ENCODE results near the gene RALGAPA2.
"Not testable (repeated sequence)": the region's sequence is repeated elsewhere in the genome, so short reads cannot be mapped to it uniquely, and the experiment has no call there.

RALGAPA2 gene

DNA sequence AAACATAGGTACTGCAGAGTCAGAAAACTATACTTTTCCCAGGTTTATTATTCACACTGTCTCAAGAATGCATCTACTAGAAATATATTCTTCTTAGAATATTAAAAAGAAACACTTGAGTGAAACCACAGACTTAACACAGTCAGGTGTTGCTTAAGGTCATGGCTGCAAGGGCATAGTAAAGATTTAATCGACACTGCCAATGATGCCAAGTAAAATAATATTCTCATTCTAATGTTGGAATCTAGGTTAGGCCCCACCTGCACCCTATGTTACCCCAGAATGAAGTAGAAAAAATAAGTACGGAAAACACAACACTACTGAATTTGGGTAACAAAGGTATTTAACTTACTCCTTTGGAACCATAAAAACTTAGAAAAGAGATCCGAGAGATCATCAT lies 155.0 kb downstream of the RALGAPA2 start:
- DNase-seq, result no peak
- in situ Hi-C loops (cut with MboI; ENCODE audit: low pct_unique_long_range_greater_than_20kb, low sequenced_read_pairs), result no loop called here

- no peak for DNase-seq
- in situ Hi-C loops (cut with MboI; ENCODE audit: low pct_unique_long_range_greater_than_20kb, low sequenced_read_pairs), result no loop called here
Measured at GRCh38 chr20:20555838-20556237, 156.6 kb downstream of the RALGAPA2 start.

- in situ Hi-C loops (cut with MboI; ENCODE audit: low pct_unique_long_range_greater_than_20kb, low sequenced_read_pairs), result no loop called here
- no peak for DNase-seq
Measured at GRCh38 chr20:20554951-20555350, 157.5 kb downstream of the RALGAPA2 start.

GRCh38 chr20:20553541-20553940 lies 158.9 kb downstream of the RALGAPA2 start:
- no peak for DNase-seq
- in situ Hi-C loops (cut with MboI; ENCODE audit: low pct_unique_long_range_greater_than_20kb, low sequenced_read_pairs), result no loop called here

- DNase-seq, result no peak
- in situ Hi-C loops (cut with MboI; ENCODE audit: low pct_unique_long_range_greater_than_20kb, low sequenced_read_pairs), result no loop called here
Measured at GRCh38 chr20:20552076-20552475, 160.4 kb downstream of the RALGAPA2 start.

GRCh38 chr20:20551409-20551808 lies 161.0 kb downstream of the RALGAPA2 start:
- no peak for DNase-seq
- in situ Hi-C loops (cut with MboI; ENCODE audit: low pct_unique_long_range_greater_than_20kb, low sequenced_read_pairs), result no loop called here

DNA sequence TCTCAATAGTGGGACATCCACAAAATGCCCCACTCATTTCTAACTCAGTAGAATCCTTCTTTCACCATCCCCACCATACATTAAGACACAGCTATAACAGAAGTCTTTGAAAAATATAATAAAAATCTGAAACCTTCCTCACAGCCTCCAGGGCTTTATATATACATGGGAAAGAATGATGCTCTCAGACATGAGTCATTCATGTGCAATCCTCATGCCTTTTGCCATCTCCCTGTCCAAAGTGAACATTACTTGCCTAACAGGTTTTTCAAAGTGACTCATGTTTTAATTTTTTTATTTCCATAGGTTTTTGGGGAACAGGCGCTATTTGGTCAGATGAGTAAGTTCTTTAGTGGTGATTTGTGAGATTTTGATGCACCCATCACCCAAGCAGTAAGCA lies 162.7 kb downstream of the RALGAPA2 start:
- DNase-seq, result no peak
- in situ Hi-C loops (cut with MboI; ENCODE audit: low pct_unique_long_range_greater_than_20kb, low sequenced_read_pairs), result no loop called here

DNA sequence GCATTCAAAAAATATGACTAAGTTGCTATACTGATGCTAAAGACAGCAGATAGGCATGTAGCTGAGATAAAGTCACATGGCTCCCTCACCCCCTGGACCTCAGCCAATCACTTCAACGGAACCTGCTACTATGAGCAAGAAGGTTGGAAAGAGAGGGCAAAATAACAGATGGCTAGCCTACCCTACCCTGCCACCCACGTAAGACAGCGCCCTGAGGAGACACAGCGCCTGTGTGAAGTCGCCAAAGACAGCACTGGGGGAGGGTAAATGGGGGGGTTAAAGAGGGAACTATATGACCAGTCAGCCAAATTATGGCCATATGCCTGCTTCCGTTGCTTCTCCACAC lies 163.2 kb downstream of the RALGAPA2 start:
- no peak for DNase-seq
- in situ Hi-C loops (cut with MboI; ENCODE audit: low pct_unique_long_range_greater_than_20kb, low sequenced_read_pairs), result no loop called here

GRCh38 chr20:20548527-20549266 lies 163.7 kb downstream of the RALGAPA2 start:
- in situ Hi-C loops (cut with MboI; ENCODE audit: low pct_unique_long_range_greater_than_20kb, low sequenced_read_pairs), result no loop called here
- no peak for DNase-seq

- DNase-seq, result no peak
- in situ Hi-C loops (cut with MboI; ENCODE audit: low pct_unique_long_range_greater_than_20kb, low sequenced_read_pairs), result no loop called here
Measured at GRCh38 chr20:20547876-20548266, 164.6 kb downstream of the RALGAPA2 start.

DNA sequence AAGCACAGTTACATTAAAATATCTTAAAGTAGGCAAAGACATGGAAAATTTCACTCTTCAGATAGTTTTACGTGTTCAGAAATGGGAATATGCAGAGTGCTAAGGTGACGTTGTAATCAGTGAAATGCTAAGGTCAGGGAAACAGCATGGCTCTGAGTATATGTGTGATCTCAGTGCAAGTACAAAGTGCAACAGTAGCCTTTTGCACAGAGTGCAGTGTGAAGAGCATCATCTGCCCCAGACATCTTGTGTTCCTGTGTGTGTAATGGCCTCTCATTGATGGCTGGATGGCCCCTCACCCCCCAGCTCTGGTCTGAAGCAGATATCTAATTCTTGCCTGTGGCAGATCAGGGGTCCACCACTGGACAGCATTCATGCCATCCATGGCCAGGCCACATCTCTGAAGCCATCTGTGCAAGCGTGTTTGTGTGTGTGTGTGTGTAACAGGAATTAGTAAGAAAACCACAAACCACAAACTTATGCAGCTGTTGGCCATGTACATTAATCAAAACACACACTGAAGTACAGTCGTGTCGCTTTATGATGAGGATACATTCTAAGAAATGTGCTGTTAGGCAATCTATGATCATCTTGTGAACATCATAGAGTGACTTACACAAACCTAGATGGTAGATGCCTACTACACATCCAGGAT lies 165.1 kb downstream of the RALGAPA2 start:
- in situ Hi-C loops (cut with MboI; ENCODE audit: low pct_unique_long_range_greater_than_20kb, low sequenced_read_pairs), result no loop called here
- DNase-seq, result peak; percentile 45

DNA sequence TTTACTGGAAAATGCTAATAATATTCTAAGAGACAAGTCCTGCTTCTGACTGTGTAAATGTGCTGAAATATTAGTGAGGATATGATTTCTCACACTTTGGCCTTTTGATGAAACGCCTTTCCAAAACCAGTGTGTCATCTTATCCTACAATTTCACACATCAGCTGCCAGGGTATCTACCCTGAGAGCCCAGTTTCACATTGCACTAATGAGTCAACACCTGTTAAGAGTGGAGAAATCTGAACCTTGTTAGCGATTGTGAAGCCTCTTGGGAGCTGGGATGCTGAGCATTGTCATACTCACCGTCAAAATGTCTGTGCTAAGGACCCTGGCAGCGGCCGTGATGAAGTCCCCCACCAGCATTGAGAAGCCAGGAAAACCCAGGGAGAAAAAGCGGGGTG lies 166.0 kb downstream of the RALGAPA2 start:
- DNase-seq, result no peak
- in situ Hi-C loops (cut with MboI; ENCODE audit: low pct_unique_long_range_greater_than_20kb, low sequenced_read_pairs), result no loop called here

DNA sequence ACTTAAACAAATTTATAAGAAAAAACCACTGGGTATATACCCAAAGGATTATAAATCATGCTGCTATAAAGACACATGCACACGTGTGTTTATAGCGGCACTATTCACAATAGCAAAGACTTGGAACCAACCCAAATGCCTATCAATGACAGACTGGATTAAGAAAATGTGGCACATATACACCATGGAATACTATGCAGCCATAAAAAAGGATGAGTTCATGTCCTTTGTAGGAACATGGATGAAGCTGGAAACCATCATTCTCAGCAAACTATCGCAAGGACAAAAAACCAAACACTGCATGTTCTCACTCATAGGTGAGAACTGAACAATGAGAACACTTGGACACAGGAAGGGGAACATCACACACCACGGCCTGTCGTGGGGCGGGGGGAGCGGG lies 169.1 kb downstream of the RALGAPA2 start:
- DNase-seq; in situ Hi-C loops (cut with MboI; ENCODE audit: low pct_unique_long_range_greater_than_20kb, low sequenced_read_pairs): not testable (repeated sequence)

- in situ Hi-C loops (cut with MboI; ENCODE audit: low pct_unique_long_range_greater_than_20kb, low sequenced_read_pairs), result no loop called here
- no peak for DNase-seq
Measured at GRCh38 chr20:20536240-20536933, 176.1 kb downstream of the RALGAPA2 start.

- in situ Hi-C loops (cut with MboI; ENCODE audit: low pct_unique_long_range_greater_than_20kb, low sequenced_read_pairs), result no loop called here
- DNase-seq, result no peak
Measured at GRCh38 chr20:20535051-20535450, 177.4 kb downstream of the RALGAPA2 start.

DNA sequence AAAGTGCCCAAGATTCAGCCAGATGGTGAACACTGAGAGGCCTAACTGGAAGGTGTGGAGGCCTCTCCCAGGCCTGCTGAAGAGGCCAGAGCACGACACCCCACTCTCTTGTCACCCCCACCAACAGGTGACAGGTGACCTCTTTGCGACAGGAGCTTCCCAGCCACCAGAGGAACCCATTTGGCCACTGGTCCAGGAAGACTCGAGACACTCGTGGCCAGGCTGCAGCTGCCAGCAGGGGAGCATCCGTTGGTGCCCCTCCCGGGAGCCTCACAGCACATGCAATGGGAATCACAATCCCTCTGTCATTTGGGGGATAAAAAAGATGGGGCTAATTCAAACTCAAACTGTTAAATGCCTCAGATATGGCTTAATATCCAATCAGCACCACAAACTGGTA lies 181.2 kb downstream of the RALGAPA2 start:
- in situ Hi-C loops (cut with MboI; ENCODE audit: low pct_unique_long_range_greater_than_20kb, low sequenced_read_pairs), result no loop called here
- DNase-seq, result no peak

- in situ Hi-C loops (cut with MboI; ENCODE audit: low pct_unique_long_range_greater_than_20kb, low sequenced_read_pairs), result no loop called here
- DNase-seq, result no peak
Measured at GRCh38 chr20:20530428-20531151, 181.9 kb downstream of the RALGAPA2 start.

DNA sequence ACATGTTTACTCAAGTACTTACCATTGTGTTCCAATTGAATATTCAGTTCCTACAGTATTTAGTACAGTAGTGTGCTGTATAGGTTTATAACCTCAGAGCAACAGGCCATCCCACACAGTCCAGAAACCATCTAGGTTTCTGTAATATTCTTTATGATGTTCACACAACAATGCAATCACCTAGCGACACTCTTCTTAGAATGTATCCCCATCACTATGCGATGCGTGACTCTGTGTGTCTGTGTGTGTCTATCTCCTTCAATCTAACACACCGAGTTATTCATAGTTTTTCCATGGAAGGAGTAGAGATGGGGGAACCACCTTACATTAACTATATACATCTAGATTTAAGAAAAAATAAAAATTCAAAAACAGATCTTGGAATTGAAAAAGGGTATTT lies 182.8 kb downstream of the RALGAPA2 start:
- no peak for DNase-seq
- in situ Hi-C loops (cut with MboI; ENCODE audit: low pct_unique_long_range_greater_than_20kb, low sequenced_read_pairs), result no loop called here

- no peak for DNase-seq
- in situ Hi-C loops (cut with MboI; ENCODE audit: low pct_unique_long_range_greater_than_20kb, low sequenced_read_pairs), result no loop called here
Measured at GRCh38 chr20:20528861-20529260, 183.6 kb downstream of the RALGAPA2 start.

DNA sequence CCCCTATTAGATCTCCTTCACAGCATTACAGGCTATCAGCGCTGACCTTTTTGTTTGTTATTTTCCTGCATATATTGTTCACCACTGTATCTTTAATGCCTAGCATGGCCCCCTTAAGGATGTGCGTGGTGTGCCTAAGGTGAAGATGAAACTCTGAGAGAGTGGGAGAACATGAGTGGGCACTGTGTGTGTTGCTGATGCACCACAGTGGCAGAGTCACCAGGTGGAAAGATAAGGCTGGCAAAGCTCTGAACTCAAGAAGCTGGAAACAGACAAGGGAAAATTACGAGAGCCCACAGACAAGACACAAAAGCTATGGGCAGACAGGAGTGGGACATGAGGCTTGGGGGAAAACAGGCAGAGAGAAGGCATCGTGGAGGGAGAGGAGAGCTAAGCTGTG lies 184.8 kb downstream of the RALGAPA2 start:
- DNase-seq, result no peak
- in situ Hi-C loops (cut with MboI; ENCODE audit: low pct_unique_long_range_greater_than_20kb, low sequenced_read_pairs), result no loop called here

All from KBM-7 (cell line).